GM21526 (cell line): ENCODE results near the gene FOXG1.

Source experiments
- ATAC-seq: cut with Tn5 transposase; IDR thresholded peaks from one replicate; pipeline ENCODE4 v1.9.1; 2021; ENCODE audit warnings: moderate library complexity; ENCODE audit not compliant: unreplicated experiment, low FRiP score

The FOXG1 gene

DNA sequence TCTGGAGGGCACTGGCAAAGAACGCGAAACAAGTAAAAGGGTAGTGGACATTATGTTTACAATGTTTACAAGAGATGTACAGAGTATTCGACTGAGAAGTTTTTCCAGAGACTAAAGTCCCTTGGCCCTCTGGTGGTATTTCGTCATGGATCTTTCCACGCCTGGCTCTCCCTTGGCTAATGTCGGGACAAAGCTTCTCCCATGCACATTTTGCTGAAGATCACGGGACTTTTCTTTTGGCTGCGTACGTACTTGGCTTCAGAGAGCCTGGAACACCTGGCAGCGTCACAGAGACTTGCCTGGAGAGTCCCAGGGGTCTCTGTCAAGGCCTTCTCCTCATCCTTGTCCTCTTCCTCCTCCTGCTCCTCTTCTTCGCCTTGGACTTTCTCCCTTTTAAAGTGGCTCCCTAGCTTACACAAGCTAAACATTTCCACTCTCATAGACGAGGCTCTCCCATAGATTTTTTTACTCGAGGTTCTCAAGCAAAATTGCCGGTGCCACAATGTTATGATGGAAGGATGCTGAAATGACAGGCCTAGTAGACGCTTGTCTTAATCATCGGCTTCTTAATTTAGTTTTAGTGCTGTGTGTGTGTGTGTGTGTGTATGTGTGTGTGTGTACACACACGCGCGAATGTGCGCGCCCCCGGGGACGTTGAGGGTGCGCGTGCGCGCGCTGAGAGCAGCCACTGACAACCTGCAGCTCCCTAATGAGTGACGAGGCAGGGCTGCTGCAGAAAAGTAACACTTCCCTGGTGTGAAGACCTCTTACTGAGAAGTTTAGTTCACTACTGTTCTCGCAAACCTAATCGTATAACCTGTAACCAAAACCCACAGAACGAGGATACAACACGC is 4.9 kb upstream of the FOXG1 start:
- ATAC-seq: no peak

DNA sequence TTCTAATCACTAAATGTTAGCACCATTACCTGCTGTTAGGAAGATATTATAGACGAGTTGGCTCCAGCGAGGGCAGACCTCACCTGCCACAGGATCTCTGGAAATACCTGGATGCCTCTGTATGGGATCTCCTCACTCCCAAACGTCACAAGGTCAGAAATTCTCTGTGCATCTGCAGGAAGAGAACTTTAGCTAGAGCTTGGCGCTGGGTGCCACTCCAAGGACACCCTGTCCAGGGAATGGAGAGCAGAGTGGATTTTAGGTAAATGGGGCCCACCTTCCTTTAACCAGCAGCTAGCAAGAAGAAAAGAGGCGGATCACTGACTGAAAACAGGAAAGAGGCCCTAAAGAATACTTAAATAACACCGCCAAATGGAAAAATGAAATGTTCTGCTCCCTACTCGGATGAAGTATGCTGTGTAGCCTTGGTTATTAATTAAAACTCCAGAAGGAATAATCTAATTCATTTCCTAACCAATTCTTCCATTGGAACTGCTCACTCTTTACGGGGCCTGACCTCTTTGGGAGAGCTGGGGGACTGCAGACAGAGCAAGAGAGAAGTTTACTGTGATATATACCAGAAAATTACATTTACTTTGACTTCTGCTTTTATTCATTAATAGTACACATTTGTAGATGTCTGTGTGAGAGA is 4.2 kb upstream of the FOXG1 start:
- ATAC-seq: no peak

DNA sequence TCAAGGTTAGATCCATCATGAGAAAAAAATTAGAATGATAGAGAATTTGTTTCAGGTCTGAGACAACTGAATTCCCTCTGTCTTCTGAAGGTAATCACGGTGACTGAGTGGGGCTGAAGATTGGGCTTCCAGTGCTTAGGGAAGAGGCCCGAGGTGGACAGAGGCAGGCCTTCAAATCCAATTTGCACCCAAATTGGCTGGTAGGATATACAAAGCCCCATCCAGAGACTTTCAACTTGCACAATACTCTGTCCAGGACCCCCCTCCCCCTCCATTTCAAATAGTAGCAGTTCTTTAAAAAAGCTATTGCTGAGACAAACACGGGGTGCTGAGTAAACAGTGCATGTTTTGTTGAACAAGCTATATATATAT is 3.6 kb upstream of the FOXG1 start:
- no peak for ATAC-seq

DNA sequence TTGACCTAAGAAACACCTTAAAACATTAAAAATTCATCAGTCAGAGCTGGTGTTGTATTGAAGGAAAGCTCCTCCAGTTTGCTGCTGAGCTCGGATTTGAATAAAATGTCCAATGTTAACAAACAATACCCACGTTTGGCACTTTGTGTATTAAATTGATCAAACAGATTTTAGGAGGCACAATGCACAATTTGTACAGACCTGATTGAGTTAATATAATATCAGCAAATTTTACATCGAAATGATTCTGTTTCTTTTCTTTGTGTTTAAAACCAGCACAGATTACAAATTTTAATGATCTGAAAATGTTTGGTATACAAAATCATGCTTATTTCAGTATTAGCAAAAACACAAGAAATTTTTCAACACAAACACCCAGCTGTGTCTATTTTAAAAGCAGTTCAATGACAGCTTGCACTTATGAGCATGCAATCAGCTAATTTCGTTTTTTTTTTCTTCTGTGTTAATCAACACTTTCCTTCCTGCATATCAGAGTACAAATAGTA is 2.8 kb upstream of the FOXG1 start:
- ATAC-seq: no peak

DNA sequence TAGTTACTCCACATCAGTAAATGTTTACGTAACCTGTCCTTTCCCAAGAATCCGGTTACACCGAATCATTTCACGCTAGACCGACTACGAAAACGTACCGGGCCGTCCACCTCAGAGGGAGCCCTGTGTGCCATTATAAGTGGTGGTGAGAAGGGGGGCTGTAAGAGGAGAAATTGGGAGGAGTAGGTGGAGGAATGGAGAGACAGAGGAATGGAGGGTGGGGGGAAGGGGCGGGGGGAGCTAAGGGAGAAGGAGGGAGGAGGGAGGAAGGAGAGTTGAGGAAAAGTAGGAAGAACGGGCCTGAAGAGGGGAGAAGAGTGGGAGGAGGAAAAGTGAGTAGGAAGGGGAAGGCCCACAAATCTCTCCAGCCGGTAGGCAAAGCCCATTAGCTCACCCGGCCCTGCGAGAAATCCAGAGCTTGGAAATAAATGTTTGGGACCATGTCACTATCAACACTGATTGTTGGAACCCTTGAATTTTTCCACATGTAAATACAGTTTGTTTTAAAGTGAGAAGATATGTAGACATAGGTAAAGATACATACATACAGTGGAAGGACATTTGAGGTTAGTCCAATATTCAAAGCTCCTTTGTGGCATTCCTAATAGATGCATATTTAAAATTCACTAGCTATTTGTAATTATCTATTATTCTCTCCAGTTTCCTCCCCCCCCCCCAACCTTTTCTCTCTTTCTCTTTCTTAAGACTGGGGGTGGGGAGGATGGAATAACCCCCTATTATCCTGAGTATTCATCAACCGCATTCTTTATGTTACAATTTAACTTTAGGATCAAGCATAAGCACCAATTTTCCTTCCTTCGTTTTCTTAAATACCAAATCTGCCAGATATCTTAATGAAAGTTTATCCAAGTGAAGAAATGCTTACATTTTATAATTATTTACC is 2.1 kb upstream of the FOXG1 start:
- no peak for ATAC-seq

DNA sequence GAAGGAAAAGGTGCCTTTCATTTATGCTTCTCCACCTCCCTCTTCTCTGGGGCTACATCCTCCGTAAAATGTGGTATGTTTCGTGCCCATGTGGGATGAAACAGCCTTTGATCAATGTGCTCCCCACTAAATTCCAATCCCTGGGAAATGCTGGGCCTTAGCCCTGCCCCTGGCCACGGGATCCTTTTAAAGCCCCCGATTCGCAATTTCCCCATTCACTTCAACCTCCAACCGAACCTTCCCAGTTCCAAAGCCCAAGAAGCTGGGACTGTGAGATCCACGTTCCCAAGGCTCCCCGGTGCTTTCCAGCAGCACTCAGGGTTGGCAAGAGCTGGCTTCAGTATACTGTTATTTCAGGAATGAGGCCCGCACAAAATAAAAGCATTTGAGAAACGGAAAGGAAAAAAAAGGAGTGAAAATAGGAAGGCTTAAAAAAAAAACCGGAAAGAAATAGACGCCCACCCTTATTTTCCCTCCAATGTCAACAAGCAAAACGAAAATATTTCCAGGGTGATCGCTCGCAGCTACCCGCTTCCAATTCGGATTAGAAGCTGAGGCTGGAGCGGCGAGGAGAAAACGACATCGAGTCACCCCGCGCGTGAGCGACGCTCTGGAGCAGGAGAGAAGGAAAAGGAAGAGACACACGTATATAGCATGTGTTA is 1.3 kb upstream of the FOXG1 start:
- ATAC-seq: no peak

DNA sequence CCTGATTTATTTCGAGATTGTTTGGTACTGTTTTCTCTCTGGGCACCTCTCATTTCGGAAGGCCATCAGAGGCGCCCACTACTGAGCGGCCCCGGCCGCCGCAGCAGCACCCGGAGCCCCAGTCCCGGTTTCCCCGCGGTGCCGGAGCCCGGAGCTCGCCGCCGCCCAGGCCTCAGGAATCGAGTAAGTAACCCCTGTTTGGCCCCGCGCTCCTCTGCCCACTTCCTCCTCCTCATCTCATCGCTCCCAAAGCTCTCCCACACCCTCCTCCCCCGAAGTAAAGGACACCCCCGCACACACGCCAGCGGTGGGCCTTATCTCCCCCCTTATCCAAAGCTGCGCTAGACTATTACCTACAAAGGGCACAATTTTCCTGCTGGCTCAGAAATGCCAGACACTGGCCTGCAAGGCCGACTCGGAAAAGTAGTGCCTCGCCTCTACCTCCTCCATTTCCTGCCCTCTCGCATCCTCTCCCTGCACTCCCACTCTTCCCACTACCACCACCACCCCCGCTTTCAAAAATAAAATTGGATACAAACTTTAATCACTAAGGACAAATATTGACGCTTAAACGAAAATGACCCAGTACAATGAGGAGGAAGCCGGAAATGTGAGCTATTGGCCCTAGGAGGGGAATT is 637 bp upstream of the FOXG1 start:
- no peak for ATAC-seq

DNA sequence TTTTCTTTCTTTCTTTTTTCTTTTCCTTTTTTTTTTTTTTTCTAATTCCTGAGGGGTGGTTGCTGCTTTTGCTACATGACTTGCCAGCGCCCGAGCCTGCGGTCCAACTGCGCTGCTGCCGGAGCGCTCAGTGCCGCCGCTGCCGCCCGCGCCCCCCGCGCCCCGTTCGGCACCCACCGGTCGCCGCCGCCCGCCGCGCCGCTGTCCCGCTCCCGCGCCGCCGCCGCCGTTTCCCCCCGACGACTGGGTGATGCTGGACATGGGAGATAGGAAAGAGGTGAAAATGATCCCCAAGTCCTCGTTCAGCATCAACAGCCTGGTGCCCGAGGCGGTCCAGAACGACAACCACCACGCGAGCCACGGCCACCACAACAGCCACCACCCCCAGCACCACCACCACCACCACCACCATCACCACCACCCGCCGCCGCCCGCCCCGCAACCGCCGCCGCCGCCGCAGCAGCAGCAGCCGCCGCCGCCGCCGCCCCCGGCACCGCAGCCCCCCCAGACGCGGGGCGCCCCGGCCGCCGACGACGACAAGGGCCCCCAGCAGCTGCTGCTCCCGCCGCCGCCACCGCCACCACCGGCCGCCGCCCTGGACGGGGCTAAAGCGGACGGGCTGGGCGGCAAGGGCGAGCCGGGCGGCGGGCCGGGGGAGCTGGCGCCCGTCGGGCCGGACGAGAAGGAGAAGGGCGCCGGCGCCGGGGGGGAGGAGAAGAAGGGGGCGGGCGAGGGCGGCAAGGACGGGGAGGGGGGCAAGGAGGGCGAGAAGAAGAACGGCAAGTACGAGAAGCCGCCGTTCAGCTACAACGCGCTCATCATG is 654 bp downstream of the FOXG1 start:
- ATAC-seq: no peak

DNA sequence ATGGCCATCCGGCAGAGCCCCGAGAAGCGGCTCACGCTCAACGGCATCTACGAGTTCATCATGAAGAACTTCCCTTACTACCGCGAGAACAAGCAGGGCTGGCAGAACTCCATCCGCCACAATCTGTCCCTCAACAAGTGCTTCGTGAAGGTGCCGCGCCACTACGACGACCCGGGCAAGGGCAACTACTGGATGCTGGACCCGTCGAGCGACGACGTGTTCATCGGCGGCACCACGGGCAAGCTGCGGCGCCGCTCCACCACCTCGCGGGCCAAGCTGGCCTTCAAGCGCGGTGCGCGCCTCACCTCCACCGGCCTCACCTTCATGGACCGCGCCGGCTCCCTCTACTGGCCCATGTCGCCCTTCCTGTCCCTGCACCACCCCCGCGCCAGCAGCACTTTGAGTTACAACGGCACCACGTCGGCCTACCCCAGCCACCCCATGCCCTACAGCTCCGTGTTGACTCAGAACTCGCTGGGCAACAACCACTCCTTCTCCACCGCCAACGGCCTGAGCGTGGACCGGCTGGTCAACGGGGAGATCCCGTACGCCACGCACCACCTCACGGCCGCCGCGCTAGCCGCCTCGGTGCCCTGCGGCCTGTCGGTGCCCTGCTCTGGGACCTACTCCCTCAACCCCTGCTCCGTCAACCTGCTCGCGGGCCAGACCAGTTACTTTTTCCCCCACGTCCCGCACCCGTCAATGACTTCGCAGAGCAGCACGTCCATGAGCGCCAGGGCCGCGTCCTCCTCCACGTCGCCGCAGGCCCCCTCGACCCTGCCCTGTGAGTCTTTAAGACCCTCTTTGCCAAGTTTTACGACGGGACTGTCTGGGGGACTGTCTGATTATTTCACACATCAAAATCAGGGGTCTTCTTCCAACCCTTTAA is 1.5 kb downstream of the FOXG1 start:
- ATAC-seq: no peak

DNA sequence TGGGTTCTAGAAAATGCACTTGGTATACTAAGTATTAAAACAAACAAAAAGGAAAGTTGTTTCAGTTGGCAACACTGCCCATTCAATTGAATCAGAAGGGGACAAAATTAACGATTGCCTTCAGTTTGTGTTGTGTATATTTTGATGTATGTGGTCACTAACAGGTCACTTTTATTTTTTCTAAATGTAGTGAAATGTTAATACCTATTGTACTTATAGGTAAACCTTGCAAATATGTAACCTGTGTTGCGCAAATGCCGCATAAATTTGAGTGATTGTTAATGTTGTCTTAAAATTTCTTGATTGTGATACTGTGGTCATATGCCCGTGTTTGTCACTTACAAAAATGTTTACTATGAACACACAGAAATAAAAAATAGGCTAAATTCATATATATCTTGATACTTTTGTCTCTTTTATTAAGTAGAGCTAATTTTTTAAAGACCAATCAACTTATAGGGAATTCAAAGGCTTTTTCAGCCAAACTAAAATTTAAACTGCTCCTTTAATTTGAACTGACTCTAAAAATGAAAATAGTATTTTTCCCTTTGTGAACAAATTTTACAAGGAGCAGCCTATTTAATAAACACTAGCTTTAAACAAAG is 2.8 kb downstream of the FOXG1 start:
- ATAC-seq: no peak

DNA sequence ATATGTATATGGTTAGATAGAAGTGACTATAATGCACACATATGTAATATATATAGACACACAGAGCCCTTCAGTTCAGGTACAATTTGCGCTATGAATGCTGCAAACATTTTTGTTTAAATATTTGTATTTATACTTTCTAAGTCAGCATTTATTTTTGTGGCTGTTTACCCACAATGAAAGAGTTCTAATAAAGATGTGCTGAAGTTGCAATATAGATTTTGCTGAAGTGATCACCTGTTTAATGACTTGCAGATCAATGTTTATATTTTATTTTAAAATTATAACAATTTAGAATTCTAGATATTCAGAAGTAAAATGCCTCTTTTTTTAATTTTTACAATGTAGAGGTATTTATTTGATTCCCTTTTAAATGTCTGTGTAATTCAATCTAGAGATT is 3.5 kb downstream of the FOXG1 start:
- ATAC-seq: no peak

DNA sequence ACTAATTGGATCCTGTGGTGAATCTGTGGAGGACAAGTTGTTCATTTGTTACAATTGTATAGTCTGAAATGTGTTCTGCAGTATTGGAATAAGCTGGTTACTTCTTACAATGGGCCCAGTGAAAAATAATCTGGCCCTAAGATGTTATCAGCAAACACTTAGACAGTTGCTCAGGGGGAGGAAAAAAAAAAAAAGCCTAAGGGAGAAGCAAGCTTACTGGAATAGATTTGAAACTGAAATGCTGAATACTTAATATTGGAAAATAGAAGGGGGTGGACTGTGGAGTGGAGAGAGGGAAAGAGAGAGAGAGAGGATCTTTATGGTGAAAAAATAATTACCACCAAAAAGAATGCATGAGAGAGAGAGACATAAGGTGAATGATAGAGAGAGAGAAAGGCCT is 4.0 kb downstream of the FOXG1 start:
- no peak for ATAC-seq

DNA sequence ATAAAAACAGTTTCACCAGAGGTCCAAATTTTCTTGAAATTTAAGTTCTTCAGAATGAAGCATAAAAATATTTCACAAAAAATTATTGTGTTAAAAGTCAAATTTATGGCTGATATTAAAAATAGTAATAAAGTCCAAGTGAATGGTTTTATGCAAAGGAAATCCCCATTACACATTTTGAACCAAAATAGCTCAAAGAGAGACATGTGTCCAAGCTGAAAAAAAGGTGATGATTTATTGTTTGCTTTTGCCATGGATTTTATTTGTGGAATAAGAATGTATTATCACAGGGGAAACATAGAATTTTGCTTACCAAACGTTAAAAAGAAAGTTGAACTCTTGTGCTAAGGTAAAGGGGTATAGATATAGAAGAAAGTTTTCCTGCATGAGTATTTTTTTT is 4.6 kb downstream of the FOXG1 start:
- ATAC-seq: no peak

DNA sequence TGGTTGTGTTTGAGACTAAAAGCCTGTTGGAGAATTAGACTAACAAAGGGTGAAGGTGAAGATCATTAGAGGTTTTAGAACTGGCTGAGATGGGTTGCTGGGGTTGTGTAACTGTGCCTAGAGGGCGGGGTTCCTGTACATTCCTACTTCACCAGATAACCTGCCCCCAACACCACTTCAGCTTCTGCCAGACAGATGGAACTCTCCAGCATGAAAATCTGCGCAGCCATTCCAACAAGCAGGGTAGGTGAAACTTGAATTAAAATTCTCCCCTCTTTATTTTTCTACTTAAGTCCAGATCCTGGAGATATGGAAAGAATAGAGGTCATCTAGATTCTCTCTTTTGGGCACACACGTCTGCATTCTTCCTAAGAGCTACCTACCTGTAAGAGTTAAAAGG is 6.0 kb downstream of the FOXG1 start:
- no peak for ATAC-seq

DNA sequence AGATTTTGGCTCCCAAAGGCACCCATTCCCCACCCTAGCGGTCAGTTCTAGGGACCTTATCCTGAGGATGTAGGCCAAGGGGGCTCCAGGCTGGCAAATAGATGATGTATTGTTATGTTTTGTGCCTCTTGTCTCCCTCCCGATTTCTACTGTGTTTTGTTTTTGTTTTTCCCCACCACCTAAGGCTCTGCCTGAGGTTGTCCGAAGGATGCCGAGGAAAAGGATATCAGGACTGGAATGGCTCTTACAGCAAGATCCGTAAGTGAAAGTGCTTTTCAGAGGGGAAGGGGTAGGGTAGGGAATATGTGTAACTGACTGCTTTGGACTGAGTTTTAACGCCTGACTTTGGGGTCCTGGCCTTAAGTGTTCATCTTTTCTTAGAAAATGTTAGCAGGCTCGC is 6.6 kb downstream of the FOXG1 start:
- ATAC-seq: no peak

DNA sequence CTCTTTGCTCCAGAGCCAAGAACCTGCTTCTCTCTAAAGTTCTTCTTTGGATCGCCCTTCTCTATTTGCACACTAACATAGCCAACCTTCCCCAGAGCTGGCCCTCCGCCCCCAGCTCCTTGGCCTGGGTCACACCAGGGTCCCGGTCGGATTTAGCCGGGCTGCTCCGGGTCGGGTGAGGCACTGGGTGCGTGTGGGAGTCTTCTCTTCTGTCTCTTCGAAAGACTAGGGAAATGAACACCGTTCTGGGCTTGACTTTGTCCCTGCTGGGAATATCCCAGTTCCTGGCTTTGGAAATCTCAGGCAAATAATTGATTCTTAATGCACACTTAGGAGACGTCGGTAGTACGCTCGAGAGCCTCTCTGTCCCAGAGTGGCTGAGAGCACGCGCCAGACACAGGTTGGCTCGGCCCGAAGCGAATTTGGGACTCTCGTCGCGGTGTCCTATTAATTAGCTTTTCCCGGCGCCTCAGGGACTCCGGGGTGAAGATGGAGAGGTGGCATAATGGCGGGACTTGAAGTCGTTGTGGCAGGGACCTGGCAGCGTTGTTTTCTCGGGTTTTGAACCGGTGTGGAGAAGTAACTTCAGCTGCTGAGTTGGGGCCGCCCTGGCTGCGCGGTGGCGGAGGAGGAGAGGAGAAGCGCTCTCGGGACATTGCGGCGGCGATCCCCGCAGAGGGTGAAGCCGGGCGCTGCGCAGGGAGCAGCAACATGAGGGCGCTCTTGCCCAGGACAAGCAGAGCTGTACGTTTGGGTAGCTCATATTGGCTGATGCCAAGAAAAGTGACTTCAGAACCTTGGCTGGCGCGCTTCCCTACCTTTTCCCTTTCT is 7.5 kb downstream of the FOXG1 start:
- no peak for ATAC-seq
